H1 (cell line): Measurements from ENCODE around the gene IQGAP3. TPM values are rescaled to one million over a fixed set of nuclear protein-coding genes. Genes with fewer than 3 reads are reported as not detected.

Source experiments
- CTCF ChIA-PET: fragments of 300-600 bp; sonication (Branson Sonifier 250); formaldehyde crosslinking; loops from one replicate; lab custom pipeline; 2021; ENCODE audit not compliant: partially characterized antibody; lab: Charles Lee
- POLR2A ChIA-PET: fragments of 300-600 bp; sonication (Branson Sonifier 250); formaldehyde crosslinking; loops from one replicate; lab custom pipeline; 2021; ENCODE audit warnings: inconsistent platforms; ENCODE audit not compliant: partially characterized antibody; lab: Charles Lee
- DNase-seq, 2 experiments: peaks; one replicate each; pipeline versions ENCODE4 v3.0.0 to v3.0.0-alpha.2; 2010 to 2022; ENCODE audit warnings: low spot score in 2 of 2, low read depth in 1 of 2, mixed read lengths in 1 of 2
- FAIRE-seq: peaks from 2 replicates; lab custom pipeline; 2011; peaks lifted over from hg19 to GRCh38; lab: Jason Lieb, UNC
- H2AFZ ChIP-seq: 2 replicates; pipeline ENCODE4 v1.8.1; 2012; ENCODE audit warnings: low read length, inconsistent platforms
- H2AK5ac ChIP-seq: 2 replicates; pipeline ENCODE4 v1.6.1; 2013; ENCODE audit warnings: low read depth, low read length
- H2BK120ac ChIP-seq: replicated peaks from 2 replicates; pipeline ENCODE3; 2013; ENCODE audit warnings: low read depth, low read length, inconsistent platforms
- H2BK12ac ChIP-seq: 2 replicates; pipeline ENCODE4 v1.6.1; 2013; ENCODE audit warnings: low read depth, low read length
- H2BK15ac ChIP-seq: 2 replicates; pipeline ENCODE4 v1.6.1; 2013; ENCODE audit warnings: low read length
- H2BK20ac ChIP-seq: 2 replicates; pipeline ENCODE4 v1.6.1; 2013; ENCODE audit warnings: low read length
- H2BK5ac ChIP-seq: 2 replicates; pipeline ENCODE4 v1.6.1; 2013; ENCODE audit warnings: low read depth, low read length
- H3K14ac ChIP-seq: 2 replicates; pipeline ENCODE4 v1.6.1; 2013; ENCODE audit warnings: inconsistent platforms; ENCODE audit not compliant: insufficient read length
- H3K18ac ChIP-seq: 2 replicates; pipeline ENCODE4 v1.6.1; 2013; ENCODE audit warnings: low read length; ENCODE audit errors: extremely low read depth
- H3K23ac ChIP-seq: 2 replicates; pipeline ENCODE4 v1.6.1; 2013; ENCODE audit warnings: inconsistent platforms; ENCODE audit not compliant: insufficient read length
- H3K23me2 ChIP-seq: 2 replicates; pipeline ENCODE4 v1.6.1; 2013; ENCODE audit warnings: low read depth, low read length
- H3K27ac ChIP-seq: 2 replicates; pipeline ENCODE4 v1.6.1; 2011; ENCODE audit warnings: low read depth, low read length, inconsistent platforms
- H3K27me3 ChIP-seq, 4 experiments: replicated peaks in 1 of 4; 1 replicate in 1 of 4; 2 replicates in 3 of 4; pipeline versions ENCODE4 v1.6.1 to v1.8.1; 2011 to 2013; ENCODE audit warnings: low read length in 3 of 4, mild to moderate bottlenecking in 3 of 4, inconsistent platforms in 2 of 4, mixed read lengths in 2 of 4, moderate library complexity in 1 of 4; ENCODE audit not compliant: control insufficient read depth in 3 of 4, insufficient read depth in 3 of 4; ENCODE audit errors: extremely low read depth in 1 of 4
- H3K36me3 ChIP-seq, 4 experiments: 2 replicates each; pipeline versions ENCODE4 v1.6.1 to v1.8.1; 2011 to 2013; ENCODE audit warnings: mild to moderate bottlenecking in 4 of 4, low read length in 3 of 4, moderate library complexity in 2 of 4, control low read depth in 1 of 4, inconsistent platforms in 1 of 4; ENCODE audit not compliant: insufficient read depth in 4 of 4, control insufficient read depth in 2 of 4
- H3K4ac ChIP-seq: replicated peaks from 2 replicates; pipeline ENCODE3; 2013; ENCODE audit warnings: low read length, low read depth, mixed read lengths, inconsistent platforms; ENCODE audit not compliant: insufficient read length
- H3K4me1 ChIP-seq, 4 experiments: replicated peaks in 1 of 4; 1 replicate in 1 of 4; 2 replicates in 3 of 4; pipeline versions ENCODE4 v1.6.1 to v1.8.1; 2011 to 2013; ENCODE audit warnings: low read length in 3 of 4, inconsistent platforms in 2 of 4, mixed read lengths in 1 of 4; ENCODE audit not compliant: insufficient read depth in 4 of 4, control insufficient read depth in 3 of 4
- H3K4me2 ChIP-seq, 2 experiments: 2 replicates each; pipeline versions ENCODE4 v1.6.1 to v1.8.1; 2011 to 2013; ENCODE audit warnings: low read depth in 2 of 2, low read length in 2 of 2, control low read depth in 1 of 2, inconsistent platforms in 1 of 2, mild to moderate bottlenecking in 1 of 2; ENCODE audit not compliant: insufficient read depth in 1 of 2
- H3K4me3 ChIP-seq, 4 experiments: fragments of 200-600, 300-600 bp in 1 of 4; sonication (generic), shearing (Covaris generic), sonication (Bioruptor Twin) in 1 of 4; 2 replicates each; pipeline versions ENCODE4 v1.5.1 to v1.8.1; 2011 to 2016; ENCODE audit warnings: low read length in 4 of 4, low read depth in 3 of 4, control low read depth in 2 of 4, inconsistent platforms in 2 of 4, mild to moderate bottlenecking in 2 of 4, mixed read lengths in 1 of 4, moderate library complexity in 1 of 4; ENCODE audit not compliant: insufficient read depth in 2 of 4; ENCODE audit errors: extremely low read depth in 1 of 4
- H3K56ac ChIP-seq: replicated peaks from 2 replicates; pipeline ENCODE3; 2013; ENCODE audit warnings: low read depth, mild to moderate bottlenecking, mixed read lengths, low read length, inconsistent platforms; ENCODE audit not compliant: insufficient read length
- H3K79me1 ChIP-seq: 2 replicates; pipeline ENCODE4 v1.6.1; 2013; ENCODE audit warnings: low read depth, low read length, control low read depth
- H3K79me2 ChIP-seq, 2 experiments: 2 replicates each; pipeline versions ENCODE4 v1.6.1 to v1.8.1; 2012 to 2013; ENCODE audit warnings: low read length in 2 of 2, mild to moderate bottlenecking in 2 of 2, inconsistent platforms in 1 of 2; ENCODE audit not compliant: insufficient read depth in 2 of 2, control insufficient read depth in 1 of 2
- H3K9ac ChIP-seq, 4 experiments: replicated peaks in 1 of 4; 1 replicate in 1 of 4; 2 replicates in 3 of 4; pipeline versions ENCODE4 v1.6.1 to v1.8.1; 2011 to 2013; ENCODE audit warnings: low read depth in 3 of 4, low read length in 3 of 4, control low read depth in 2 of 4, mild to moderate bottlenecking in 2 of 4, moderate library complexity in 2 of 4, inconsistent platforms in 1 of 4; ENCODE audit errors: extremely low read depth in 1 of 4
- H3K9me3 ChIP-seq, 2 experiments: 2 replicates each; pipeline versions ENCODE4 v1.6.1 to v1.8.1; 2012 to 2013; ENCODE audit warnings: mild to moderate bottlenecking in 2 of 2, moderate library complexity in 2 of 2, control low read depth in 1 of 2, inconsistent platforms in 1 of 2, low read depth in 1 of 2, low read length in 1 of 2, mixed read lengths in 1 of 2; ENCODE audit not compliant: insufficient read depth in 2 of 2
- H4K20me1 ChIP-seq, 2 experiments: replicated peaks in 1 of 2; 2 replicates each; pipeline versions ENCODE3 to v1.8.1; 2011 to 2013; ENCODE audit warnings: inconsistent platforms in 2 of 2, low read length in 2 of 2, mild to moderate bottlenecking in 1 of 2; ENCODE audit not compliant: insufficient read depth in 2 of 2, control insufficient read depth in 1 of 2
- H4K5ac ChIP-seq: 2 replicates; pipeline ENCODE4 v1.6.1; 2013; ENCODE audit warnings: low read length, low read depth, mixed read lengths, inconsistent platforms; ENCODE audit not compliant: insufficient read length
- H4K8ac ChIP-seq: 2 replicates; pipeline ENCODE4 v1.8.0; 2013; ENCODE audit warnings: mild to moderate bottlenecking, moderate library complexity, low read length, inconsistent platforms; ENCODE audit not compliant: insufficient read depth; ENCODE audit errors: extremely low read depth
- H4K91ac ChIP-seq: replicated peaks from 2 replicates; pipeline ENCODE3; 2013; ENCODE audit warnings: low read length, mixed read lengths, inconsistent platforms; ENCODE audit not compliant: insufficient read length
- SAP30 ChIP-seq: fragments of 300-600 bp; sonication (generic); IDR thresholded peaks from 2 replicates; pipeline ENCODE4 v1.7.1; 2012; ENCODE audit warnings: low read length, moderate library complexity, mild to moderate bottlenecking, inconsistent platforms; ENCODE audit not compliant: insufficient read depth, insufficient replicate concordance
- WGBS, 2 experiments: shearing (Covaris generic) in 1 of 2; methylation state at CpG; one replicate each; pipeline versions ENCODE4 v1.1.6 to v1.1.7; 2013 to 2015; ENCODE audit warnings: low lambda C conversion rate in 2 of 2, mixed read lengths in 2 of 2, inconsistent platforms in 1 of 2, low coverage in 1 of 2, missing lambda C conversion rate in 1 of 2; ENCODE audit not compliant: insufficient replicate concordance in 2 of 2, insufficient coverage in 1 of 2, insufficient read length in 1 of 2; ENCODE audit errors: extremely low coverage in 1 of 2, missing lambda C conversion rate in 1 of 2; 5-methylcytosine and 5-hydroxymethylcytosine counted together
- polyA plus RNA-seq, 7 experiments: library from polyadenylated mRNA; depleted of rRNA in 3 of 7; stranded (reverse) in 5 of 7; unstranded in 2 of 7; fragments of >200 nt in 5 of 7; fragments of 200-250 nt in 2 of 7; gene quantifications; 1 replicate in 5 of 7; 2 replicates in 1 of 7; 4 replicates in 1 of 7; pipeline versions ENCODE4 v1.2.1 to v1.2.3, GENCODE V29; 2011 to 2013; ENCODE audit warnings: missing spikeins in 2 of 7, mixed read lengths in 2 of 7
- total RNA-seq: library from RNA; stranded (reverse); fragmentation: NEBNext Ultra II Directional; extraction: Animal tissue kit (Norgen Biotek cat#: 25700); gene quantifications from 2 replicates; pipeline ENCODE4 v1.2.1, GENCODE V29; 2021

Gene IQGAP3
- total and polyA plus RNA-seq, 2 of the 8 experiments (the other 6 are each of a cell fraction or from before 2014, with no cell fraction given), result 14.6 to 22.3 TPM

DNA sequence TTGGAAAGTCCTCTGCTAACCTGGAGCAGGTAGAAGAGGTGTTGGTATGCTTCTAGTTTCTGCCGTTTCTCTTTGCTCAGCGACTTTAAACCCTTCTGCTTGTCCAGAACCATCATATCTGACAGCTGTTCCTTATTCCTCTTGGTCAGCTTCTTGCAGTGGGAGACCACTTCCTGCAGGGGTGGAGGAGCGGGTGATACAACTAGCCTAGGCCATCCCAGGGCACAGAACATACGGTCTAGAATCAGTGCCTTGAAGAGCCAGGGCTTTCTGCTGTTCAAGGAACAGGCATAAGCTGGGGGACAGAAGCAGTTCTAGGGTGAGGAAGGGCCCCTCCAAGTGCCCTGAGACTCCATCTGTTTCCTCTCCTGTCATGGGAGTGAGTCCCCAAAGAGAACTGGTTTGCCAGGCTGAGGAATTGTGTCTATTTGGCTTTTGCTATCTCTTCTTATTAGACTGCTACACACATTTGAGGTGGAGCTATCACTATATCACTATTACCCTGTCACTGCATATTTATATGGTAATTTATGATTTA lies 32.5 kb downstream of the IQGAP3 start:
- no peaks in the 10 kb centered on the region for H3K79me2 ChIP-seq
- H3K79me1 ChIP-seq, result no peaks in the 10 kb centered on the region
- H3K4me1 ChIP-seq, result no peaks in the 10 kb centered on the region
- H2BK120ac ChIP-seq, result no peak overlapping the region
- H3K27me3 ChIP-seq, result no peaks in the 10 kb centered on the region
- H4K91ac ChIP-seq, result no peak overlapping the region
- FAIRE-seq, result no peak
- H2BK20ac ChIP-seq, result no peak overlapping the region
- H3K27ac ChIP-seq, result no peak overlapping the region
- H2AK5ac ChIP-seq, result no peak overlapping the region
- H3K4ac ChIP-seq, result no peak overlapping the region
- H3K14ac ChIP-seq, result no peak overlapping the region
- no peak overlapping the region for H2BK12ac ChIP-seq
- no peak overlapping the region for H3K56ac ChIP-seq
- no peaks in the 10 kb centered on the region for H3K23me2 ChIP-seq
- DNase-seq, result no peak
- H3K4me2 ChIP-seq, result no peak overlapping the region
- ChIA-PET CTCF (interaction anchor here (1.0 kb wide), 2 partner anchors 12 to 42 kb away, joined by 3 to 4 read pairs; no protein-coding TSS in a partner anchor), POLR2A (interaction anchor here (1.0 to 1.3 kb wide), 3 partner anchors 16 to 56 kb away, joined by 3 read pairs; no protein-coding TSS in a partner anchor)
- H4K5ac ChIP-seq, result no peak overlapping the region
- no peak overlapping the region for H2AFZ ChIP-seq
- no peak overlapping the region for H3K18ac ChIP-seq
- H3K9me3 ChIP-seq, result no peaks in the 10 kb centered on the region
- H2BK15ac ChIP-seq, result no peak overlapping the region
- TF ChIP-seq SAP30, result no peak
- H3K9ac ChIP-seq, result no peak overlapping the region
- no peak overlapping the region for H3K23ac ChIP-seq
- peaks cover 0 to 1% of the 10 kb centered on the region in 2 experiments for H4K20me1 ChIP-seq
- WGBS, 2 experiments, result 93% methylated on average over 4 of the region's 4 CpGs; no CpG with 5 or more reads in 1 of the 2 experiments
- no peak overlapping the region for H4K8ac ChIP-seq
- H2BK5ac ChIP-seq, result no peak overlapping the region
- no peak overlapping the region for H3K4me3 ChIP-seq
- peaks cover 12 to 33% (median 27%) of the 10 kb centered on the region in 4 experiments; a peak in 7 of 8 replicates for H3K36me3 ChIP-seq
